Erythroblast (primary cell): ENCODE measurements around the gene USF2.

Experiments used
- GATA1 ChIP-seq: IDR thresholded peaks from 2 replicates; pipeline ENCODE4 v1.6.1; 2011; ENCODE audit warnings: low read depth, mild to moderate bottlenecking, control low read depth, low read length, moderate library complexity
- POLR2A ChIP-seq: IDR thresholded peaks from 2 replicates; pipeline ENCODE4 v1.6.1; 2011; ENCODE audit warnings: mild to moderate bottlenecking, low read length

DNA sequence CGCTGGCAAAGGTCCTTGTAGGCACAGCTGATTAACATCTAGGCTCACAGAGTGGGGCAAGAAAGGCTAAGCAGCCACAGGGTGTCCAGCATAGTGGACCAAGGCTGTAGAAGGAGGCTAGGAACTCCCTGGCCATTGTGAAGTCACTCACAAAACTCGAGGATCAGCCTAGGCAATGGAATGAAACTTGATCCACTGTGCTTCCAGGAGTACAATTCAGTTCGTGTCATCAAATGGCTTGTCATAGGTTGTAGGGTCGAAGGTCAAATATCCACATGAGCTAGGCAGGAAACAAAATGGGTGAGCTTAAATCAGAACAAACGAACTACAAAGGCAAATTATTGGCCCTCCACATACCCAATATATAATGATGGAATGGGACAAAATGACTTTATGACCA, 35.9 kb upstream of the USF2 start:
- TF ChIP-seq POLR2A (no peak), GATA1 (no peak)
